GM23338 (cell line): ENCODE measurements around the gene KCNAB1.
"Not testable (repeated sequence)": the region's sequence is repeated elsewhere in the genome, so short reads cannot be mapped to it uniquely, and the experiment has no call there.

ENCODE experiments used
- EZH2phosphoT487 ChIP-seq: fragments of 200-600 bp; sonication (generic); IDR thresholded peaks from one replicate; pipeline ENCODE4 v1.8.1; 2018; ENCODE audit warnings: antibody characterized with exemption; ENCODE audit not compliant: unreplicated experiment
- STAT1 ChIP-seq: IDR thresholded peaks from one replicate; pipeline ENCODE4 v1.6.1; 2016; ENCODE audit warnings: antibody characterized with exemption; ENCODE audit not compliant: unreplicated experiment
- TF ChIP-seq, protein P1 (sequence below), 2 experiments: fragments of 200-600 bp in 1 of 2; sonication (generic) in 1 of 2; conservative IDR thresholded peaks; 2 replicates each; pipeline versions ENCODE4 v1.5.1 to v1.6.1; 2016 to 2017; ENCODE audit warnings: antibody characterized with exemption in 2 of 2, low read depth in 2 of 2, mild to moderate bottlenecking in 2 of 2, moderate library complexity in 1 of 2

- TF ChIP-seq, protein P1, sequence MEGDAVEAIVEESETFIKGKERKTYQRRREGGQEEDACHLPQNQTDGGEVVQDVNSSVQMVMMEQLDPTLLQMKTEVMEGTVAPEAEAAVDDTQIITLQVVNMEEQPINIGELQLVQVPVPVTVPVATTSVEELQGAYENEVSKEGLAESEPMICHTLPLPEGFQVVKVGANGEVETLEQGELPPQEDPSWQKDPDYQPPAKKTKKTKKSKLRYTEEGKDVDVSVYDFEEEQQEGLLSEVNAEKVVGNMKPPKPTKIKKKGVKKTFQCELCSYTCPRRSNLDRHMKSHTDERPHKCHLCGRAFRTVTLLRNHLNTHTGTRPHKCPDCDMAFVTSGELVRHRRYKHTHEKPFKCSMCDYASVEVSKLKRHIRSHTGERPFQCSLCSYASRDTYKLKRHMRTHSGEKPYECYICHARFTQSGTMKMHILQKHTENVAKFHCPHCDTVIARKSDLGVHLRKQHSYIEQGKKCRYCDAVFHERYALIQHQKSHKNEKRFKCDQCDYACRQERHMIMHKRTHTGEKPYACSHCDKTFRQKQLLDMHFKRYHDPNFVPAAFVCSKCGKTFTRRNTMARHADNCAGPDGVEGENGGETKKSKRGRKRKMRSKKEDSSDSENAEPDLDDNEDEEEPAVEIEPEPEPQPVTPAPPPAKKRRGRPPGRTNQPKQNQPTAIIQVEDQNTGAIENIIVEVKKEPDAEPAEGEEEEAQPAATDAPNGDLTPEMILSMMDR (conservative IDR thresholded peaks at IDR 0.05; ENCODE audit: low read depth in 2 of 2): not testable (repeated sequence)
- TF ChIP-seq EZH2phosphoT487, STAT1: not testable (repeated sequence)
Observed at GRCh38 chr3:156137397-156137796, 17.0 kb downstream of the KCNAB1 start.
